GM19035 (cell line): Measurements from ENCODE around the gene CASKIN1.

Source experiments
- ATAC-seq: cut with Tn5 transposase; IDR thresholded peaks from one replicate; pipeline ENCODE4 v1.9.1; 2021; ENCODE audit not compliant: unreplicated experiment

Gene CASKIN1

DNA sequence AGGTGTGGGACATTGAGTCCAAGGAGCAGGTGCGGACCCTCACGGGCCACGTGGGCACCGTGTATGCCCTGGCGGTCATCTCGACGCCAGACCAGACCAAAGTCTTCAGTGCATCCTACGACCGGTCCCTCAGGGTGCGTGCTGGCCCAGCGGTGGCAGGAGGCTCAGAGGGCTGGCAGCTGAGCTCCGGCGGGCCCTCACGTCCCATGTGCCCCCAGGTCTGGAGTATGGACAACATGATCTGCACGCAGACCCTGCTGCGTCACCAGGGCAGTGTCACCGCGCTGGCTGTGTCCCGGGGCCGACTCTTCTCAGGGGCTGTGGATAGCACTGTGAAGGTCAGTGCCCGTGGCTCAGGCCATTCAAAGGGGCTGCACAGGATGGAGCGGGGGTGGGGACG is 20.4 kb downstream of the CASKIN1 start:
- no peak for ATAC-seq

DNA sequence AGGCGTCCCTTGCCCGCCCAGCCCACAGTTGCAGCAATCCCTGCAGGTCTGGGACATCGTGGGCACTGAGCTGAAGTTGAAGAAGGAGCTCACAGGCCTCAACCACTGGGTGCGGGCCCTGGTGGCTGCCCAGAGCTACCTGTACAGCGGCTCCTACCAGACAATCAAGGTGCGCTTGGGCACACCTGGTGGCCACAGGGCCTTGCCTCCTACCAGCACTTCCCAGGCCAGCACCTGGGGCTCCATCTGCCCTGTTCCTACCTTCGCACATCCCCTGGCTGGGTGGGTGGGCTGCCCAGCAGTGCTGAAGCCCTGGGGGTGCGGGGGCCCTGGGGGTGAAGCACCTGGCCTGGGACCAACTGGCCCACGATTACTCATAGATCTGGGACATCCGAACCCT is 21.0 kb downstream of the CASKIN1 start:
- ATAC-seq = no peak

DNA sequence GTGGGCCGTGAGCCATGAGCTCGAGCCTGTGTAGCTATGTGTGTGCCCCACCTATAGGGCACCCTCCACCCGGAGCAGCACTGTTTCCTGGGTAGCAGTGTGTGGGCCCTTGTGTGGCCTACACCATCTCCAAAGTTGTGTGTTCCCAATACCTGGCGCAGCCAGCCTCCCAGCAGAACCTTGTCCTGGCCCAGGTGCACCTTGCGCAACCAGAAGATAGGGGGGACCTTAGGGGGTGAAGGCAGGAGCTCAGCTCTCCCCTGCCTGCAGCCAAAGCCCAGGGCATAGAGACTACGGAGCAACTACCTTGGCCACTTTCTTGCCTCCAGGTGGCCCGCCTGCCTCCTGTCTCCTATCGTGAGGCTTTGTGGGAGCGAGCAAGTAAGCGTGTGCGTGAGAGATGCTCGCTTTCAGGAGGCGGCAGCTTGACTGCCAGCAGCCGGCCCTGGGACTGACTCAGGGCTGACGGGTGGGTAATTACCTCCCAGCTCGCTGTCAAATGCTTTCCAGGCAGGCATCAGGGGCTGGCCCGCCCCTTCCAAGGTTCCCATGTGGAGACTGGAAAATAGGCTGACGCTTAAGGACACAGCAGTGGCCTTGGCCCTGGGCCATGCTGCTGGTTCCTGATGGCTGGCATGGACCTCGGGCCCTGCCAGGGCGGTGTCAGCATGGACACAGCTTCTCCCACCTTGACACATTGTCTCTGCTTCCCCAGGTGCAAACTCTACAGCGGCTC is 21.8 kb downstream of the CASKIN1 start:
- ATAC-seq = no peak

DNA sequence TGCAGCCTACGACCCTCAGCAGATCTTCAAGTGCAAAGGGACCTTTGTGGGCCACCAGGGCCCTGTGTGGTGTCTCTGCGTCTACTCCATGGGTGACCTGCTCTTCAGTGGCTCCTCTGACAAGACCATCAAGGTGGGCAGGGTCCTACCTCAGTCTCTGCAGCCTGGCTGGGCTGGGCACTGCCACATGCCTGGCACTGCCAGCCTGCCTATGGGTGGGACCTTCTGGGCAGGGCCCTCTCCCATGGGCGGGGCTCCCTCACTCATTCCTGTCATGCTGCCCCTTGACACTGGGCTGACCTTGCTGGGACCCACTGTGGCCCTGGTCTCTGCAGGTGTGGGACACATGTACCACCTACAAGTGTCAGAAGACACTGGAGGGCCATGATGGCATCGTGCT is 22.5 kb downstream of the CASKIN1 start:
- ATAC-seq = no peak

DNA sequence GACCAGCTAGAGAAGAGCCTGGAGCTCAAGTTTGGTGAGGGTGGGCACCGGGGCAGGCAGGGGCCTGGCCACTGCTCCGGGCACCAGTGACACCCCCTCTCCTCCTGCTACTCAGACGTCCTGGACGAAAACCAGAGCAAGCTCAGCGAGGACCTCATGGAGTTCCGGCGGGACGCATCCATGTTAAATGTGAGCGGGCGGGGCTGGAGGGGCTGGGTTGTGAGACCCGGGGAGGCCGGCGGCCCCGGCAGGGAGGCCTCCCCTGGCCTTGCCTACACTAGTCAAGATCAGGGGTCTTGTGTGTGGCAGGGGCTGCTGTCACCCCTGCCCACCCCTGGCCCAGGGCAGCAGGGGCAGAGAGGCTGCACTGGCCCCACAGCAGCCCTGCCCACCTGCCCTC is 23.0 kb downstream of the CASKIN1 start:
- ATAC-seq = no peak

DNA sequence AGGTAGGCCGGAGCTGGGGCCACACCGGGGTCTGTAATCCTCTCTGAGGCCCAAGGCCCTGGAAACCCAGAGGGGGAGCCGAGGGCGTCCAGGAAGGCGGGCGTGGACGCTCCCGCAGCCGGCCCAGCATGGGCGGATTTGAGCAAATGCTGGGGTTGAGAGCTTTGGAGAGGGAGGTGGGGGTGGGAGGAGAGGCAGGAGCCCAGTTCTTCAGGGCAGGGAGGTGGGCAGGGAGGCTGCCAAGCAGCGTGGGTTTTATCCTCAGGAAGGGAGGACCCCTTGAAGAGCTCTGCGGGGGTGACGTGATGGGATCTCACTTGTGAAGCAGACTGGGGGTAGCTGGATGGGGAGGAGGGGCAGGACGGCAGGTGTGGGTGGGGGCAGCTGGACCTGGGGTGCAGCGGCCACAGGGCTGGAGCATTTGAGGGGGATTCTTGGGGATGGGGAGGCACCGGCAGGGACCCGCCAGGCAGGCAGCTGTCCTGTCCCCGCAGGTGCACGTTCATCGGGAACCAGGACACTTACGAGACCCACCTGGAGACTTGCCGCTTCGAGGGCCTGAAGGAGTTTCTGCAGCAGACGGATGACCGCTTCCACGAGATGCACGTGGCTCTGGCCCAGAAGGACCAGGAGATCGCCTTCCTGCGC is 23.6 kb downstream of the CASKIN1 start:
- ATAC-seq = no peak

DNA sequence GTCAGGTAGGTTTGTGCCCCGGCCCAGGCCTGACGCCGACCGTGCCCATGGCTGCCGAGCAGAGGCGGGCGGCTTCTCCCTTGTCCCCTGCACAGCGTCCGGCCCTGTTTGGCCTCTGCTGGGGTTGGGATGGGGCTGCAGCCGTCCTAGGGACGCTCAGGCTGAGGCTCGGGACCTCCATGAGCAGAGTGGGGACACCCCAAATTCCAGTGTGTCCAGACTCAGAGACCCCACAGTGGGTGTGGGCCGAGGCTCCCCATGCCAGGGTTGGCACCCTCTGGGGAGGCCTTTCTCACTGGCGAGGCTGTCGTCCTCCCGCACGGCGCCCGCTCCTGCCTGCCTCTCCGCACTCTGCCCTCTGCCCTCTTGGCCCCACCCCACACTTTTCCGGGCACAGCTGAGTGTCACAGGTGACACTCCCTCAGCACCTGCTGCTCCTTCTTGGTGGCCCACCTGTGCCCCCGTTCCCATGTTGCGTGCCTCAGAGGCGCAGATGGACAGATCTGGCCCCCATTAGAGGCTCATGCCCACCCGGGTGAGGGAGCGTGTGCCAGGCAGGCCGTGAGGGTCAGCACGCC is 24.7 kb downstream of the CASKIN1 start:
- ATAC-seq = no peak

DNA sequence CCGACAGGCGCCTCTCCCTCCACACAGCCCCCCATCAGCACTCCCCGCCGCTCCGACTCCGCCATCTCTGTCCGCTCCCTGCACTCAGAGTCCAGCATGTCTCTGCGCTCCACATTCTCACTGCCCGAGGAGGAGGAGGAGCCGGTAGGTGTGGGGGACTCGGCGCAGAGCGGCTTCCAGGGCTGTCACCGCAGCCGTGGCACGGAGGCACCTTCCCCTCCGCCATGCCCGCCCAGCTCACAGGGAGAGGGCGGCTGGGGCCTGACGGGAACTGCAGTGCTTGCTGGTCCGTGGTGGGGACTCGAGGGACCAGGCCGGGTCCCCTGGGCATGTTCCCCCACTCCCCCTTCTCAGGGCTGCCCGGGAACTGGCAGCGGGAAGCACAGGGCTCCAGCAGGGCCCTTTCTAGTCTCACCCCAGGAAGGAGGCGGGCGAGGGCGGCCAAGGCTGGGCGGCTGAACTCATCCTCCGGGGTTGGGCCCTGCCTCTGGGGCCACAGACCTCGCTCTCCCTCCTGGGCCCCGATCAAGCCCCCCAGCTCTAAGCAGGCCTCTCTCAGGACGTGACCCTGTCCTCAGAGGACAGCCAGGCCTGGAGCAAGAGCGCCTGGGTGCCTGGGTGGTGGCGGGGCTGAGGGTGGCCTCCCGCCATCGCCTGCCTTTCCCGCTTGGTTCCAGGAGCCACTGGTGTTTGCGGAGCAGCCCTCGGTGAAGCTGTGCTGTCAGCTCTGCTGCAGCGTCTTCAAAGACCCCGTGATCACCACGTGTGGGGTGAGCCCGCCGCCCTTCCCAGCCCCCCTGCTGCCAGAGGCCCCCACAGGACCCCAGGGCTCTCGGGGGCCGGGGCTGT is 25.6 kb downstream of the CASKIN1 start:
- no peak for ATAC-seq

DNA sequence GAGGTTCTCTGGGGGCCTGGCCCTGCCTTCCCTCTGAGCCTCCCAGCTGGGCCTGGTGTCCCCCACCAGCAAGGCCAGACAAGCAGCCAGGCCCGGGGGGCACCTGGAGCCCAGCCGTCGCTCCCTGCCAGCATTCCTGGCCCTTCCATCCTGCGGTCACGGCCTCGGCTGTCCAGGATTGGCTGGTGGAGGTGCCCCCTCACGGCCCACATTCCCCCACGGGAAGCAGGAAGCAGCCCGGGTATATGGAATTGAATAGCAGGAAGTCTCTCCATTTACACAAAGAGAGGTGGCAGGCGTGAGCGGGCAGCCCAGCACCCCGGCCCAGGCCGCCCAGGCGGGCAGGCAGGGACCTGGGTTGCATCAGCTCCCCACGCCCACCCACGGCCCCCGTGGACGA is 26.3 kb downstream of the CASKIN1 start:
- ATAC-seq = no peak

DNA sequence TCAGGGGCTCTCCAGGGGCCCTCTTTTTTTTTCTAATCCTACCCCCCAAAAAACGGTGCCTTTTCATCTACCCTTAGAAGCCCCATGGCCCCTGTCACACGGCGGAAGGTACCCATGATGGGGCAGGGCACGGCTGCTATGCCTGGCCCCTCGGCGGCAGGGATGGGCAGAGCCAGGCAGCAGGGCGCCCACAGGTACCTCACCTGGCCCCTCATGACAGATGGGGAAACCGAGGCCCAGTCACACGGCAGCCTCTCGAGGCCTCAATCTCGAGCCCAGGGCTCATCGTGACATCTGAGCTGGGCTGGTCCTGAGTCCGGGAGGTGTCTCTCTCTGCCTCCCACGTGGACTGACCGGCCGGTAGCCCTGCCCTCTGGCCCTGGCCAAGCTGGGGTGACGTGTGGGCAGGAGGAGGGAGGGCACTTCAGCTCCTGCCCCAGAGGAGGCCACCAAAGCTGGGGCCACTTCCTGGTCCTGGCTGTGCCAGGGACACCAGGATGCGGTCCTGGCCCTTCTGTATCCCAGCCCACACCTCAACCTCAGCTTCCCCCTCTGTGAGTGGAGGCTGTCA is 29.3 kb downstream of the CASKIN1 start:
- ATAC-seq = no peak

DNA sequence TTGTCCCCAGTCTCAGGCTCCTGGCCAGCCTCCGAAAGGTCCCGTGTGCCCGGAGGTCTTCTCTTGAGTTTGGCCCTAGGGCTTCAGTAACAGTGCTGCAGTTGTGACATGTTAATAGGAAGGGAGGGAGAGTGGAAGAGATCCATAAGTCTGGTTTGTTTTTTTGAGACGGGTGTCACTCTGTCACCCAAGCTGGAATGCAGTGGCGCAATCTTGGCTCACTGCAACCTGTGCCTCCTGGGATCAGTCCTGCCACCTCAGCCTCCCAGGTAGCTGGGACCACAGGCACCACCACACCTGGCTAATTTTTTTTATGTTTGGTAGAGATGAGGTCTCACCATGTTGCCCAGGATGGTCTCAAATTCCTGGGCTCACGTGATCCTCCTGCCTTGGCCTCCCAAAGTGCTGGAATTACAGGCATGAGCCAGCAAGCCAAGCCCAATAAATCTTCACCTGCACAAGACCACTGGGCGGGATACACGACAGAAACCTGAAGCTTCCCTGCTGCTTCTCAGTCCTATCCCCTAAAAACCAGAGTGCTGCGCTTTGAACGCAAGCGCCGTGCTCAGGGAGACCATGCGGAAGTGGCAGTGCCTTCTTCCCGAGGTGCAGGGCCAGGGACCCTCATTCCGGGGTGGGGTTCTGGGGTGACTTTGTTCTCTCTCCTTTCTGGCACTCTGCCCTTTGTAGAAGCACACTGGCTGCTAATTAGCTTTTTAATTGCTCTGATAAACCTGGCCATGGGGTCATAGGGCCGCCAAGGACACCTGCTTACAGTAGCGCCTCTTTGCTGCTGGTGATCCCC is 29.9 kb downstream of the CASKIN1 start:
- no peak for ATAC-seq

DNA sequence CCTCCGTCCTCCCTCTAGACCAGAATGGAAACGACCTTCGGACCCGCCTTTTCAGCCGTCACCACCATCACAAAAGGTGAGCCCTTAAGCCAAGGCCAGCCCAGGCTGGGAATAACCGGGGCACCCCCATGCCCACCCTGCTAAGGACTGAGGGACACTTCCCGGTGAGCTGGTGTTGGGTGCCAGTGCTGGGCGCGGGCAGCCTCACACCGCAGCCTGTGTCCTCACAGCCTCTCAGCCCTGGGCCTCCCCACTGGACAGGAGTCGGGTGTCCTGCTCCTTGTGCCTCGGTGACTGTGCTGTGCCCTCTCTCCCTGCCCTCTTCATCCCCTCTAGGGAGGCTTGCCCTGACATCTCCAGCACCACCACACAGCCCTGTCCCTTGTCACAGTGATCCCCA is 30.5 kb downstream of the CASKIN1 start:
- ATAC-seq = no peak

DNA sequence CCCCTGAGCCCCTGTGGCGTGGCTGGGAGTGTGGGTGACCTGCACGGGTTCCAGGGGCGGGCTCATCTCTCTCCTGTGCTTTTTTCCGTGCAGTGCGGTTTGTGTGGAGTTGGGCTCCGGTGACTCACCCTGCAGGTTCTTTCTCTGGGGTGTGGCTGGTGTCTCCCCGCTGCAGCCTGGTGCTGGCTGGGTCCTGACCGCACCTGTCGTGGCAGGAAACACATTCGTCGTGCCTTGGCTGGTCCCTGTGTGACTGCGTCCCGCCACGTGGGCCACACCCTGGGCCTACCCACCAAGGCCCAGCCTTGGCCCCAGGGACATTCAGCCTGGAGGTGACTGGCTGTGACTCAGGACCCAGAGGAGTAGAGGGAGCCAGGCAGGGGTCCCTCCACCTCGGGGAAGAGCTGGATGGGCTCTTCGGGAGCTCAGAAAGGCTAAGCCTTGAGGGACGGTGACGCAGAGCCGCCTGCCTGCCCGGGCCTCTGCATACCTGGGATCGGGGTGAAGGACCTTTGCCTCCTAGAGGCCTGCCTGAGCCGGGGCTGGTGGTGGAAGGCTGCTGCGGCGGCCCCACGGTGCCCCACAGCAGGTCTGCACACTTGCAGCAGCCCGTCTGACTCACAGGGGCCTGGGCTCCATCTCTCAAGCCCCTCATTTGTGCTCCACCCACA is 33.1 kb downstream of the CASKIN1 start:
- no peak for ATAC-seq

DNA sequence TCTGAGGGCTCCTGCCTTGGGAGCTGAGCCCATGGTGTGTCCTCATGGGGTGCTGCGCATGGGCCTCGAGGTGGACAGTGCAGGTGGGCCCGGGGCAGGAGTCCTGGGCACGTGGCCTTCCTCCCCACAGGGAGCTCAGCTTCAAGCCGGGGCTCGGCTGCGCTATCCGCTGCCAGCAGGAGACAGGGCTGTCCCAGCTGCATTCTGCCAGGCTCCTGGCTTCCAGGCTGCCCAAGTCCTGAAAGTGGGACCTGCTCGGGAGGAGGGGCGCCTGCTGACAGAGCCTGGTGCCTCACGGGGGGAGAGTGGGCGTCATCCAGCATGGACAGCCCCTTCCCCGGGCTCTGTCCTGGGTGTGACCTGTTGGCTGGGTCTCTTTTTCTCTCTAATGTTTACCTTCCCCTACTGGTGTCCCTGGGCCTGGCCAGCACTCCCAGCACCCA is 33.7 kb downstream of the CASKIN1 start:
- no peak for ATAC-seq

DNA sequence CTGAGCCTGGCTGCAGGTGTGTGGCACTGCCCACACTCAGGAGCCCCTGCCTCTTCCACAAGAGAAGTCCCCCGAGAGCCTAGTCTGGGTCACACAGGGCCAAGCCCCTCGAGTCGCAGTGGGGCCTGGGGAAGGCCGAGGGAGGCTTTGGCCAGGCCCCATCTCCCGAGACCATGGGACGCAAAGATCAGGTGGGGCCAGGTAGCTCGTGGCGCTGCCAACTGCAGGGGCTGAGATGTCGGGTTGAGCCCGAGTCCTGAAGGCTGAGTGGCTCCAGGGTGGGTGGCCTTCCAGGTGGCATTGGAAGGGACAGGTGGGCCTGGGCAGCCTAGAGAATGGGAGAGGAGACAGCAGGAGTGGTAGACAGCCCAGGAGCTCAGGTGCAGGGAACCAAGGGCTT is 34.5 kb downstream of the CASKIN1 start:
- no peak for ATAC-seq

DNA sequence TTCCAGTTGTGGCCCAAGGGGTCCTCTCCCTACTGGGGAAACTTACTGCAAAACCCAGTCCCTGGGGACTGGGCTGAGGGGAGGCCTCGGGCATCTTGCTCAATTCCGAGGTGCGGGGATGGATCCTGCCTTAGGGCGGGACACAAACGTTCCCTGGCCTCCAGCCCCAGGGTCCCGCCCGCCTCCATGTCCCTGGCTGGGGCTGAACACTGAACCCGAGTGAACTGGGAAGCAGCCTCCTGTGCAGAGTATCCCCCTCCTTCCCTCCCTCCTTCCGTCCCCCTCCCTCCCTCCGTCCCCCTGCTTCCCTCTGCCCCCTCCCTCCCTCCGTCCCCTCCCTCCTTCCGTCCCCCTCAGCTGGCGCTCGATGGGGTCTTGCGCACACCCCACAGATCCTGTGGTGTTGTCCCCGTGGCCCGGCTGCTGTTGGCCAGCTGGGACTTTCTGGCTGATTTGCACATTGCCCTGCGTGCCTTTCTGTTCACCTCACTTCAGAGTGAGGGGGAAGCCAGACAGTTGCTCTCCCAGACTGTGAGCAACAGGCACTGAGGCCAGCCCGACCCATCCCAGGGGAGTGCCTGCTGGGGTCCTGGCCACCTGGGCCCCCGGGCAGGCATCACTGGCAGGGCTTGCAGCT is 35.4 kb downstream of the CASKIN1 start:
- no peak for ATAC-seq

DNA sequence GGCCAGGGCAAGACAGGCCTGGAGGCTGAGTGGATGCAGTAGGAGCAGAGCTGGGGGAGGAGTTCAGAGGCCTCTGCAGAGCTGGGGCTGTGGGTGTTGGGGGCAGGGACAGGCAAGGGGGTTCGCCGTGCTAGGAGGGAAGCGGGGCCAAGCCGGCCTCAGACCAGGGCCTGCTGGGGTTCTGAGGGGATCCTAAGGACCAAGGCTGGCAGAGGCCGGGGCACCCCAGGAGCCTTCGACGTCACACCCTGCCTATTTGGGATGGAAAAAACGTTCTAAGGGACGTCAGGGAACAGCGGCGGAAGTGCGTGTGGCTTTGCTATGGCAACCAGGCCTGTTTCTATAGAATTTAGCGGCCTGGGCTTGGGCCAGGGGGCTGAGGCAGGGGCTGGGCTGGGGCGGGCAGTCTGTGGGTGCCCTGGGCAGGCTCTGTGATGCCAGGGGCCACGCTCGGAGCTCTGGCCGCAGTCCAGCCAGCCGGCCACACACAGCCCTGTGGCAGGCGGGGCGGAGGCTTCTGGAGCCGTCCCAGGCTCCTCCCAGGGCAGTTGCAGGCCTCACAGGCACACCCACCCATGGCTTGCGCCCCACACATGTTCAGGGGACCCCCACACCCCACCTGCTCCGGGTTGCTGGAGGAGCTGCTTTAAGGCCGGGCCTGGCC is 37.1 kb downstream of the CASKIN1 start:
- no peak for ATAC-seq

DNA sequence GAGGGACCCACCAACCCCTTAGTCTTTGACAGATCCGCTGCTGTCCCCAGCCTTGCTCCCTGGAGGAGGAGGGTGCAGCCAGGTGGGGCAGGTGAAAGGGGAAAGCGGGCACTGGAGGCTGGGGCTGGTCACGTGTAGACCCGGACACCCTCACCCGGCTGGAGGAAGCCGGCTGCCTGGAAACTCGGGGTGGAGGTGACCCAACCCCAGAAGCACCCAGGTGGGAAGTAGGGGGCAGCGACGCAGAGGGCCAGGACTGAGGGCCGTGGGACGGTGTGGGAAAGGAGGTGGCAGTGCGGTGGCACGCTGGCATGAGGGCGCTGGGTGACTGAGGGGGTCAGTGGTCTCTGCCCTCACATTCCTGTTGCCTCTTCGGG is 38.2 kb downstream of the CASKIN1 start:
- ATAC-seq = no peak
